ENCODE measurements around the gene STIM1.

- no peak for TF ChIP-seq CTCF (IDR thresholded peaks at IDR 0.05; ENCODE audit: insufficient read depth, low read length, poor library complexity, severe bottlenecking)
- TF ChIP-seq EZH2phosphoT487 (conservative IDR thresholded peaks at IDR 0.05; ENCODE audit: low read length): no peak
These were observed 247.2 kb downstream of the STIM1 start for GRCh38 chr11:4102711-4103110.

Data from SU-DHL-6 (cell line).